SK-N-SH treated with all-trans-retinoic acid at 6 μM for 48 hours (cell line): ENCODE results near the gene PSMA7.

Source experiments
- ESRRG ChIP-seq: fragments of 250-450 bp; sonication (Bioruptor Pico); IDR thresholded peaks from 2 replicates; pipeline ENCODE4 v1.6.1; 2021; ENCODE audit warnings: mild to moderate bottlenecking
- TOX ChIP-seq: fragments of 250-450 bp; sonication (Bioruptor Pico); IDR thresholded peaks from 2 replicates; pipeline ENCODE4 v1.8.0; 2021; ENCODE audit warnings: mild to moderate bottlenecking, moderate library complexity, borderline replicate concordance
- TF ChIP-seq, protein P1 (sequence below): fragments of 250-450 bp; sonication (Bioruptor Pico); IDR thresholded peaks from 2 replicates; pipeline ENCODE4 v1.8.0; 2020; ENCODE audit warnings: mild to moderate bottlenecking, moderate library complexity, borderline replicate concordance

DNA sequence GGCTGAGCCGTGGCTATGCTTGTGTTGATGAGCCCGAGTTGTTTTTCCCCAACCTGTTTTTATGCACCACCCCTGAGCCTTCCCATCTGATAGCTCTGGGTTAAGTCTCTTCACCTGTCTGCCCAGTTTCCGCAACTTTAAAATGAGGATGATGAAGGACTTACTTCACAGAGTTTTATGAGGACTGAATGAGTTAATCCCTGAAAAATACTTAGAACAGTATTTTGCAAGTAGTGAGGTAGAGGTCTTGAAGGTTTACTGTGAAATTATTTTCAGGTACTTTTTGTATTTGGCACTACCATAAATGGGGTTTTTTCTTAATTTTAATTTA is 42.9 kb upstream of the PSMA7 start:
- no peak for TF ChIP-seq ESRRG (CRISPR knock-in tag)
- no peak for TF ChIP-seq TOX (CRISPR knock-in tag)
- TF ChIP-seq, protein P1, sequence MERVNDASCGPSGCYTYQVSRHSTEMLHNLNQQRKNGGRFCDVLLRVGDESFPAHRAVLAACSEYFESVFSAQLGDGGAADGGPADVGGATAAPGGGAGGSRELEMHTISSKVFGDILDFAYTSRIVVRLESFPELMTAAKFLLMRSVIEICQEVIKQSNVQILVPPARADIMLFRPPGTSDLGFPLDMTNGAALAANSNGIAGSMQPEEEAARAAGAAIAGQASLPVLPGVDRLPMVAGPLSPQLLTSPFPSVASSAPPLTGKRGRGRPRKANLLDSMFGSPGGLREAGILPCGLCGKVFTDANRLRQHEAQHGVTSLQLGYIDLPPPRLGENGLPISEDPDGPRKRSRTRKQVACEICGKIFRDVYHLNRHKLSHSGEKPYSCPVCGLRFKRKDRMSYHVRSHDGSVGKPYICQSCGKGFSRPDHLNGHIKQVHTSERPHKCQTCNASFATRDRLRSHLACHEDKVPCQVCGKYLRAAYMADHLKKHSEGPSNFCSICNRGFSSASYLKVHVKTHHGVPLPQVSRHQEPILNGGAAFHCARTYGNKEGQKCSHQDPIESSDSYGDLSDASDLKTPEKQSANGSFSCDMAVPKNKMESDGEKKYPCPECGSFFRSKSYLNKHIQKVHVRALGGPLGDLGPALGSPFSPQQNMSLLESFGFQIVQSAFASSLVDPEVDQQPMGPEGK = no peak
